NOMO-1 treated with DMSO at 0.1 percent for 48 hours (cell line): ENCODE measurements around the gene AFG1L.
"Not testable (repeated sequence)": the region's sequence is repeated elsewhere in the genome, so short reads cannot be mapped to it uniquely, and the experiment has no call there.

Experiments used
- DNase-seq: peaks from one replicate; lab custom pipeline; 2025; ENCODE audit not compliant: unreplicated experiment; lab: John Stamatoyannopoulos, UW

AFG1L gene

GRCh38 chr6:108550256-108550655 lies 255.4 kb downstream of the AFG1L start:
- DNase-seq, result no peak

- no peak for DNase-seq
Observed at GRCh38 chr6:108555399-108556052, 260.7 kb downstream of the AFG1L start.

- peak; percentile 22 for DNase-seq
Observed at GRCh38 chr6:108556250-108556649, 261.4 kb downstream of the AFG1L start.

- no peak for DNase-seq
Observed at GRCh38 chr6:108556866-108557493, 262.1 kb downstream of the AFG1L start.

- DNase-seq, result peak; percentile 54
Observed at GRCh38 chr6:108557494-108558371, 262.9 kb downstream of the AFG1L start.

- DNase-seq, result peak; percentile 96
Observed at GRCh38 chr6:108558372-108559096, 263.7 kb downstream of the AFG1L start.

GRCh38 chr6:108559097-108559883 lies 264.4 kb downstream of the AFG1L start:
- peak; percentile 89 for DNase-seq

- DNase-seq, result no peak
Observed at GRCh38 chr6:108559884-108560462, 265.1 kb downstream of the AFG1L start.

GRCh38 chr6:108560463-108561308 lies 265.8 kb downstream of the AFG1L start, which contains the start of gene FOXO3:
TSS of gene FOXO3 (plus strand) at chr6:108560917. CDS start at chr6:108561209, 292 bp downstream.
- DNase-seq, result peak; percentile 61

- not testable (repeated sequence) for DNase-seq
Observed at GRCh38 chr6:108561309-108561647, 266.4 kb downstream of the AFG1L start.

GRCh38 chr6:108561742-108562502 lies 267.1 kb downstream of the AFG1L start:
- DNase-seq, result no peak

GRCh38 chr6:108562503-108562993 lies 267.7 kb downstream of the AFG1L start:
- DNase-seq, result peak; percentile 58

- no peak for DNase-seq
Observed at GRCh38 chr6:108563292-108563691, 268.4 kb downstream of the AFG1L start.

- no peak for DNase-seq
Observed at GRCh38 chr6:108564178-108564577, 269.3 kb downstream of the AFG1L start.

- peak; percentile 79 for DNase-seq
Observed at GRCh38 chr6:108565091-108565766, 270.4 kb downstream of the AFG1L start.

GRCh38 chr6:108565893-108566292 lies 271.0 kb downstream of the AFG1L start:
- peak; percentile 98 for DNase-seq

- DNase-seq, result no peak
Observed at GRCh38 chr6:108566406-108566805, 271.6 kb downstream of the AFG1L start.

GRCh38 chr6:108568101-108568500 lies 273.2 kb downstream of the AFG1L start:
- no peak for DNase-seq
